HepG2 (cell line): ENCODE results near the gene PPARA. TPM values are rescaled to one million over a fixed set of nuclear protein-coding genes. Genes with fewer than 3 reads are reported as not detected.

ENCODE experiments used
- MTF2 ChIP-seq: sonication (generic); formaldehyde crosslinking; IDR thresholded peaks from 2 replicates; pipeline ENCODE4 v1.5.0; 2020; ENCODE audit warnings: missing genetic modification reagents, borderline replicate concordance
- PAF1 ChIP-seq: IDR thresholded peaks from 2 replicates; pipeline ENCODE4 v1.6.1; 2016; ENCODE audit warnings: missing genetic modification reagents, missing compliant biosample characterization
- POLR2AphosphoS5 ChIP-seq: IDR thresholded peaks from 2 replicates; pipeline ENCODE4 v1.6.1; 2012; ENCODE audit warnings: low read depth, low read length
- SMARCC2 ChIP-seq: fragments of 450-650 bp; IDR thresholded peaks from 2 replicates; pipeline ENCODE4 v1.6.1; 2017; ENCODE audit warnings: antibody characterized with exemption, mild to moderate bottlenecking
- THAP11 ChIP-seq: IDR thresholded peaks from 2 replicates; pipeline ENCODE4 v1.6.1; 2016; ENCODE audit warnings: missing biosample characterization, missing genetic modification reagents
- ZBTB7A ChIP-seq: sonication (generic); formaldehyde crosslinking; IDR thresholded peaks from 2 replicates; pipeline ENCODE4 v1.8.0; 2022; ENCODE audit warnings: mild to moderate bottlenecking, missing genetic modification reagents
- ZNF333 ChIP-seq: sonication (generic); formaldehyde crosslinking; IDR thresholded peaks from 2 replicates; pipeline ENCODE4 v1.4.0; 2020; ENCODE audit warnings: mild to moderate bottlenecking, missing genetic modification reagents, borderline replicate concordance
- ZNF343 ChIP-seq: sonication (generic); formaldehyde crosslinking; IDR thresholded peaks from 2 replicates; pipeline ENCODE4 v1.4.0; 2020; ENCODE audit warnings: mild to moderate bottlenecking, missing genetic modification reagents
- ZNF674 ChIP-seq: sonication (generic); formaldehyde crosslinking; IDR thresholded peaks from 2 replicates; pipeline ENCODE4 v1.5.0; 2020; ENCODE audit warnings: low read depth, mild to moderate bottlenecking, missing genetic modification reagents
- ZNF790 ChIP-seq: sonication (generic); formaldehyde crosslinking; IDR thresholded peaks from 2 replicates; pipeline ENCODE4 v1.8.0; 2022; ENCODE audit warnings: missing genetic modification reagents, mild to moderate bottlenecking, borderline replicate concordance
- ZNF792 ChIP-seq: IDR thresholded peaks from 2 replicates; pipeline ENCODE4 v1.6.1; 2016
- polyA plus RNA-seq, 8 experiments: library from polyadenylated mRNA; depleted of rRNA in 3 of 8; stranded (reverse) in 7 of 8; unstranded in 1 of 8; fragments of >200 nt; fragmentation: Illumina TruSeq in 4 of 8; extraction: Trizol in 4 of 8; gene quantifications; 2 replicates each; pipeline versions ENCODE4 v1.2.1 to v1.2.3, GENCODE V29; 2011 to 2016; ENCODE audit warnings: low read depth in 4 of 8, missing spikeins in 1 of 8, mixed read lengths in 1 of 8; ENCODE audit not compliant: insufficient read depth in 1 of 8
- total RNA-seq, 5 experiments: library from RNA; depleted of rRNA; stranded (reverse); fragments of >200 nt; fragmentation: Illumina TruSeq; extraction: Trizol; gene quantifications; 2 replicates each; pipeline ENCODE4 v1.2.3, GENCODE V29; 2016; ENCODE audit warnings: low read depth in 1 of 5
- TF ChIP-seq, protein P1 (sequence below): sonication (generic); formaldehyde crosslinking; IDR thresholded peaks from 2 replicates; pipeline ENCODE4 v1.4.0; 2020; ENCODE audit warnings: low read depth, mild to moderate bottlenecking, missing genetic modification reagents
- TF ChIP-seq, protein P2 (sequence below), 2 experiments: IDR thresholded peaks; 2 replicates each; pipeline ENCODE4 v1.6.1; 2011 to 2012; ENCODE audit warnings: low read length in 2 of 2, borderline replicate concordance in 1 of 2, low read depth in 1 of 2, mild to moderate bottlenecking in 1 of 2, moderate library complexity in 1 of 2
- TF ChIP-seq, protein P3 (sequence below): sonication (generic); formaldehyde crosslinking; IDR thresholded peaks from 2 replicates; pipeline ENCODE4 v1.5.1; 2020; ENCODE audit warnings: mild to moderate bottlenecking, moderate library complexity, missing genetic modification reagents
- TF ChIP-seq, protein P4 (sequence below): sonication (generic); formaldehyde crosslinking; IDR thresholded peaks from 2 replicates; pipeline ENCODE4 v1.8.1; 2023; ENCODE audit warnings: mild to moderate bottlenecking, moderate library complexity, missing genetic modification reagents
- TF ChIP-seq, protein P5 (sequence below): sonication (generic); formaldehyde crosslinking; IDR thresholded peaks from 2 replicates; pipeline ENCODE4; 2020; ENCODE audit warnings: missing genetic modification reagents, mild to moderate bottlenecking, borderline replicate concordance

Gene PPARA
- total and polyA plus RNA-seq, 2 of the 13 experiments (the other 11 are each of a cell fraction or from before 2014, with no cell fraction given), result 18.2 to 24.7 TPM

DNA sequence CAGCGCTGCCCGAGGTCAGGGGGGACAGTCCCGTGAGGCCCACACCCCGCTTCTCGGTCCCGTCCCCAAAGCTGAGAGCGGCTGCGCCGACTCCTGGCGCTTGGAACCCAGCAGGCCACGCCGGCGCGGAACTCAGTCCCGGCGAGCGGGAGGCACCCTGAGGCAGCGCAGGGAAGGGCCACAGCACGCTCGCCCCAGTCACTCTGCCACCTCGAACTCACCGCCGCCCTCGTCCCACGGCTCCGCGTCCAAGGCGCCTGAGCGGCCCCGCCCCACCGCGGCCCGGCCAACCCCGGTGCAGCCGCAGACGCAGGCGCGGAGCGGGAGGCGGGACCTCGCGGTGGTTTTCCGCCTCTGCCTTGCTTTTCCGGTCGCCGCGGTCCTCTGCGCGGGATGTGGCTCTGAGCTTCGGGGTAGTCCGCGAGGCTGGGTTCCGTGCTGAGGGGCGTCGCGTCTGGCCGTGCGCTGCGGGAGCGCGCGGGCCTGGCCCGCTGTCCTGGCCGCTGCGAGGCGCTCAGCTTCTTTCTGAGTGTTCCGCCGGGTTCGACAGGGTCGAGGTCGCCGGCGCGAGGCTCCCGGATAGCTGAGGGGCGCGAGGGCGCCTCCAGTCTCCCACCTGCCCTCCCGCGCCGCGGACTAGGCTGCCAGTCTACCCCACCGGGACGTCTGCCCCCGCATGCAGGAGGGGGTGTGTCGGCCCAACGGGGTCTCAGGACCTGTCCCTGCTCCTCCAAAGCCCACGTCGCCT is 99.9 kb downstream of the PPARA start, which contains the start of gene CDPF1 (continued):
- TF ChIP-seq MTF2 (CRISPR knock-in tag) (peak; percentile 70), ZNF343 (CRISPR knock-in tag) (peak; percentile 80; the same call in 1 of the 2 replicates), ZNF333 (CRISPR knock-in tag) (peak; percentile 55; the same call in 1 of the 2 replicates), ZNF790 (CRISPR knock-in tag) (peak; percentile 51; the same call in 1 of the 2 replicates), ZNF674 (peak; percentile 91; the same call in 1 of the 2 replicates), SMARCC2 (no peak), ZBTB7A (CRISPR knock-in tag) (peak; percentile 73), ZNF792 (CRISPR knock-in tag) (peak; percentile 78; the same call in 1 of the 2 replicates), POLR2AphosphoS5 (peak; percentile 92), PAF1 (no peak), THAP11 (CRISPR knock-in tag) (peak; percentile 86)
- TF ChIP-seq, protein P1, sequence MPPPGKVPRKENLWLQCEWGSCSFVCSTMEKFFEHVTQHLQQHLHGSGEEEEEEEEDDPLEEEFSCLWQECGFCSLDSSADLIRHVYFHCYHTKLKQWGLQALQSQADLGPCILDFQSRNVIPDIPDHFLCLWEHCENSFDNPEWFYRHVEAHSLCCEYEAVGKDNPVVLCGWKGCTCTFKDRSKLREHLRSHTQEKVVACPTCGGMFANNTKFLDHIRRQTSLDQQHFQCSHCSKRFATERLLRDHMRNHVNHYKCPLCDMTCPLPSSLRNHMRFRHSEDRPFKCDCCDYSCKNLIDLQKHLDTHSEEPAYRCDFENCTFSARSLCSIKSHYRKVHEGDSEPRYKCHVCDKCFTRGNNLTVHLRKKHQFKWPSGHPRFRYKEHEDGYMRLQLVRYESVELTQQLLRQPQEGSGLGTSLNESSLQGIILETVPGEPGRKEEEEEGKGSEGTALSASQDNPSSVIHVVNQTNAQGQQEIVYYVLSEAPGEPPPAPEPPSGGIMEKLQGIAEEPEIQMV, result peak; percentile 86; the same call in 1 of the 2 replicates
- TF ChIP-seq, protein P2, sequence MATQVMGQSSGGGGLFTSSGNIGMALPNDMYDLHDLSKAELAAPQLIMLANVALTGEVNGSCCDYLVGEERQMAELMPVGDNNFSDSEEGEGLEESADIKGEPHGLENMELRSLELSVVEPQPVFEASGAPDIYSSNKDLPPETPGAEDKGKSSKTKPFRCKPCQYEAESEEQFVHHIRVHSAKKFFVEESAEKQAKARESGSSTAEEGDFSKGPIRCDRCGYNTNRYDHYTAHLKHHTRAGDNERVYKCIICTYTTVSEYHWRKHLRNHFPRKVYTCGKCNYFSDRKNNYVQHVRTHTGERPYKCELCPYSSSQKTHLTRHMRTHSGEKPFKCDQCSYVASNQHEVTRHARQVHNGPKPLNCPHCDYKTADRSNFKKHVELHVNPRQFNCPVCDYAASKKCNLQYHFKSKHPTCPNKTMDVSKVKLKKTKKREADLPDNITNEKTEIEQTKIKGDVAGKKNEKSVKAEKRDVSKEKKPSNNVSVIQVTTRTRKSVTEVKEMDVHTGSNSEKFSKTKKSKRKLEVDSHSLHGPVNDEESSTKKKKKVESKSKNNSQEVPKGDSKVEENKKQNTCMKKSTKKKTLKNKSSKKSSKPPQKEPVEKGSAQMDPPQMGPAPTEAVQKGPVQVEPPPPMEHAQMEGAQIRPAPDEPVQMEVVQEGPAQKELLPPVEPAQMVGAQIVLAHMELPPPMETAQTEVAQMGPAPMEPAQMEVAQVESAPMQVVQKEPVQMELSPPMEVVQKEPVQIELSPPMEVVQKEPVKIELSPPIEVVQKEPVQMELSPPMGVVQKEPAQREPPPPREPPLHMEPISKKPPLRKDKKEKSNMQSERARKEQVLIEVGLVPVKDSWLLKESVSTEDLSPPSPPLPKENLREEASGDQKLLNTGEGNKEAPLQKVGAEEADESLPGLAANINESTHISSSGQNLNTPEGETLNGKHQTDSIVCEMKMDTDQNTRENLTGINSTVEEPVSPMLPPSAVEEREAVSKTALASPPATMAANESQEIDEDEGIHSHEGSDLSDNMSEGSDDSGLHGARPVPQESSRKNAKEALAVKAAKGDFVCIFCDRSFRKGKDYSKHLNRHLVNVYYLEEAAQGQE (IDR thresholded peaks at IDR 0.05; ENCODE audit: borderline replicate concordance in 1 of 2, low read depth in 1 of 2, low read length in 2 of 2), result no peak
- TF ChIP-seq, protein P3, sequence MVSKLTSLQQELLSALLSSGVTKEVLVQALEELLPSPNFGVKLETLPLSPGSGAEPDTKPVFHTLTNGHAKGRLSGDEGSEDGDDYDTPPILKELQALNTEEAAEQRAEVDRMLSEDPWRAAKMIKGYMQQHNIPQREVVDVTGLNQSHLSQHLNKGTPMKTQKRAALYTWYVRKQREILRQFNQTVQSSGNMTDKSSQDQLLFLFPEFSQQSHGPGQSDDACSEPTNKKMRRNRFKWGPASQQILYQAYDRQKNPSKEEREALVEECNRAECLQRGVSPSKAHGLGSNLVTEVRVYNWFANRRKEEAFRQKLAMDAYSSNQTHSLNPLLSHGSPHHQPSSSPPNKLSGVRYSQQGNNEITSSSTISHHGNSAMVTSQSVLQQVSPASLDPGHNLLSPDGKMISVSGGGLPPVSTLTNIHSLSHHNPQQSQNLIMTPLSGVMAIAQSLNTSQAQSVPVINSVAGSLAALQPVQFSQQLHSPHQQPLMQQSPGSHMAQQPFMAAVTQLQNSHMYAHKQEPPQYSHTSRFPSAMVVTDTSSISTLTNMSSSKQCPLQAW (CRISPR knock-in tag), result peak; percentile 15; the same call in 1 of the 2 replicates
- TF ChIP-seq, protein P4, sequence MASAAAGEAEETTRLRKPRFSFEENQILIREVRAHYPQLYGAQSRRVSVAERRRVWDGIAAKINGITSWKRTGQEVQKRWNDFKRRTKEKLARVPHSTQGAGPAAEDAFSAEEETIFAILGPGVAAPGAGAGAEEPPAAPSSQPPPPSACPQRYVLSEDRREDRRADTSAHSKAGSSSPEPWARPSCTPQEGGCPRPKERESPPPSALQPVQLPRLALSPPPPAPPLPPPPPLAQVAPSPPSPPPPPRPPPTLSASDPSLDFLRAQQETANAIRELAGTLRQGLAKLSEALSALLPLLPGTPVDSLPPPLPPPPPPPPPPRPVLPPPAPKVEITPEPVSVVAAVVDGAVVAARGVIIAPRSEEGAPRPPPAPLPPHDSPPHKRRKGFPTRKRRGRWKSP (CRISPR knock-in tag), result peak; percentile 70
- TF ChIP-seq, protein P5, sequence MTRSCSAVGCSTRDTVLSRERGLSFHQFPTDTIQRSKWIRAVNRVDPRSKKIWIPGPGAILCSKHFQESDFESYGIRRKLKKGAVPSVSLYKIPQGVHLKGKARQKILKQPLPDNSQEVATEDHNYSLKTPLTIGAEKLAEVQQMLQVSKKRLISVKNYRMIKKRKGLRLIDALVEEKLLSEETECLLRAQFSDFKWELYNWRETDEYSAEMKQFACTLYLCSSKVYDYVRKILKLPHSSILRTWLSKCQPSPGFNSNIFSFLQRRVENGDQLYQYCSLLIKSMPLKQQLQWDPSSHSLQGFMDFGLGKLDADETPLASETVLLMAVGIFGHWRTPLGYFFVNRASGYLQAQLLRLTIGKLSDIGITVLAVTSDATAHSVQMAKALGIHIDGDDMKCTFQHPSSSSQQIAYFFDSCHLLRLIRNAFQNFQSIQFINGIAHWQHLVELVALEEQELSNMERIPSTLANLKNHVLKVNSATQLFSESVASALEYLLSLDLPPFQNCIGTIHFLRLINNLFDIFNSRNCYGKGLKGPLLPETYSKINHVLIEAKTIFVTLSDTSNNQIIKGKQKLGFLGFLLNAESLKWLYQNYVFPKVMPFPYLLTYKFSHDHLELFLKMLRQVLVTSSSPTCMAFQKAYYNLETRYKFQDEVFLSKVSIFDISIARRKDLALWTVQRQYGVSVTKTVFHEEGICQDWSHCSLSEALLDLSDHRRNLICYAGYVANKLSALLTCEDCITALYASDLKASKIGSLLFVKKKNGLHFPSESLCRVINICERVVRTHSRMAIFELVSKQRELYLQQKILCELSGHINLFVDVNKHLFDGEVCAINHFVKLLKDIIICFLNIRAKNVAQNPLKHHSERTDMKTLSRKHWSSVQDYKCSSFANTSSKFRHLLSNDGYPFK (CRISPR knock-in tag), result peak; percentile 73
